AG04450 (cell line): ENCODE measurements around the gene DST. TPM values are rescaled to one million over a fixed set of nuclear protein-coding genes. Genes with fewer than 3 reads are reported as not detected.

ENCODE experiments used
- CTCF ChIA-PET: fragments of 300-600, 350-600 bp; formaldehyde crosslinking; extraction: SDS; loops from one replicate; lab custom pipeline; 2022; ENCODE audit warnings: antibody characterized with exemption, inconsistent platforms; lab: Charles Lee
- POLR2A ChIA-PET: fragments of 350-600 bp; formaldehyde crosslinking; extraction: SDS; loops from one replicate; lab custom pipeline; 2021; ENCODE audit warnings: antibody characterized with exemption, inconsistent platforms; lab: Yijun Ruan, JAX
- DNase-seq: peaks from one replicate; pipeline ENCODE4 v3.0.0-alpha.2; 2011; ENCODE audit warnings: low read depth, low spot score
- H3K27ac ChIP-seq: one replicate; pipeline ENCODE4 v1.5.1; 2012; ENCODE audit warnings: low read depth, low read length, control low read depth
- H3K27me3 ChIP-seq: one replicate; pipeline ENCODE4 v1.6.0; 2012; ENCODE audit warnings: low read length; ENCODE audit not compliant: control insufficient read depth, insufficient read depth
- H3K4me3 ChIP-seq: 2 replicates; pipeline ENCODE4 v1.5.1; 2011; ENCODE audit warnings: mild to moderate bottlenecking, low read depth, low read length, control low read depth
- H3K9me3 ChIP-seq: 2 replicates; pipeline ENCODE4 v1.5.1; 2012; ENCODE audit warnings: low read length; ENCODE audit not compliant: control insufficient read depth, insufficient read depth
- CTCF ChIP-seq: IDR thresholded peaks from 2 replicates; pipeline ENCODE4 v1.5.1; 2011; ENCODE audit warnings: low read depth, low read length, control low read depth, inconsistent platforms
- polyA plus RNA-seq: library from polyadenylated mRNA; depleted of rRNA; stranded (reverse); fragments of >200 nt; gene quantifications from 2 replicates; pipeline ENCODE4 v1.2.3, GENCODE V29; 2011

The DST gene
- polyA plus RNA-seq, 1 experiment: 163 TPM

GRCh38 chr6:56582236-56582635 is 60.5 kb downstream of the DST start:
- ChIA-PET POLR2A (no interaction called here), CTCF (interaction anchor here (1.2 to 2.4 kb wide), 3 partner anchors 9 to 13 kb away, joined by 3 to 14 read pairs (median 6); no protein-coding TSS in a partner anchor)
- no peak for DNase-seq
- H3K9me3 ChIP-seq: no peaks in the 10 kb centered on the region
- no peaks in the 10 kb centered on the region for H3K27me3 ChIP-seq
- no peak overlapping the region for H3K4me3 ChIP-seq
- no peak overlapping the region for H3K27ac ChIP-seq
- no peak for TF ChIP-seq CTCF

- H3K9me3 ChIP-seq: no peaks in the 10 kb centered on the region
Measured at GRCh38 chr6:56581296-56581925, 61.3 kb downstream of the DST start.

GRCh38 chr6:56580271-56580670 is 62.4 kb downstream of the DST start:
- Histone ChIP-seq H3K4me3 (no peak overlapping the region), H3K9me3 (no peaks in the 10 kb centered on the region), H3K27ac (no peak overlapping the region), H3K27me3 (no peaks in the 10 kb centered on the region)
- TF ChIP-seq CTCF: no peak
- ChIA-PET POLR2A (no interaction called here), CTCF (interaction anchor here (1.4 to 2.4 kb wide), 4 partner anchors 10 to 15 kb away, joined by 3 to 14 read pairs (median 9); no protein-coding TSS in a partner anchor)
- no peak for DNase-seq

More at GRCh38 chr6:56581296-56581925, 61.3 kb downstream of the DST start:
- CTCF ChIA-PET: interaction anchor here (0.9 to 2.4 kb wide), 5 partner anchors 10 to 157 kb away, joined by 3 to 14 read pairs (median 6); no protein-coding TSS in a partner anchor
- H3K4me3 ChIP-seq: no peak overlapping the region
- H3K27ac ChIP-seq: no peak overlapping the region
- no peak for TF ChIP-seq CTCF
- POLR2A ChIA-PET: no interaction called here
- no peaks in the 10 kb centered on the region for H3K27me3 ChIP-seq
- peak; percentile 24 for DNase-seq

- Histone ChIP-seq H3K4me3 (no peak overlapping the region), H3K27me3 (no peaks in the 10 kb centered on the region), H3K9me3 (no peaks in the 10 kb centered on the region), H3K27ac (peak overlapping the region; percentile 25)
- CTCF ChIA-PET: interaction anchor here (0.6 to 2.0 kb wide), 5 partner anchors 9 to 290 kb away, joined by 3 to 9 read pairs (median 5); no protein-coding TSS in a partner anchor
- TF ChIP-seq CTCF: no peak
- no peak for DNase-seq
- POLR2A ChIA-PET: interaction anchor here (0.7 kb wide), 1 partner anchor 38 kb away, joined by 3 read pairs; no protein-coding TSS in a partner anchor
Measured at GRCh38 chr6:56579155-56579851, 63.4 kb downstream of the DST start.
